Suppressor macrophage treated with lipopolysaccharide for 1 hour (primary cell): ENCODE results near the gene TMC2.
A peak's percentile ranks its signal among the peaks of the same experiment; 100 is the strongest.

ENCODE experiments used
- DNase-seq, 3 donors: peaks; one replicate each; pipeline ENCODE4 v3.0.0-alpha.2; 2020 to 2022

Gene TMC2

GRCh38 chr20:2595076-2595475 is 58.7 kb downstream of the TMC2 start:
- no peak for DNase-seq

GRCh38 chr20:2596673-2597279 is 60.4 kb downstream of the TMC2 start:
- DNase-seq = peak; percentile 8 to 20 (median 10)

GRCh38 chr20:2599288-2600006 is 63.1 kb downstream of the TMC2 start:
- no peak for DNase-seq

GRCh38 chr20:2602046-2602735 is 65.8 kb downstream of the TMC2 start:
- no peak for DNase-seq

- no peak for DNase-seq
Measured at GRCh38 chr20:2602746-2603145, 66.4 kb downstream of the TMC2 start.

- DNase-seq = no peak
Measured at GRCh38 chr20:2603816-2604505, 67.6 kb downstream of the TMC2 start.

- DNase-seq = no peak
Measured at GRCh38 chr20:2604506-2604835, 68.1 kb downstream of the TMC2 start.

GRCh38 chr20:2606507-2607006 is 70.2 kb downstream of the TMC2 start:
- no peak for DNase-seq

- DNase-seq = no peak
Measured at GRCh38 chr20:2610326-2610725, 74.0 kb downstream of the TMC2 start.

GRCh38 chr20:2610941-2611720 is 74.8 kb downstream of the TMC2 start:
- no peak for DNase-seq

- DNase-seq = no peak
Measured at GRCh38 chr20:2612073-2612472, 75.7 kb downstream of the TMC2 start.

- DNase-seq = no peak
Measured at GRCh38 chr20:2616634-2617033, 80.3 kb downstream of the TMC2 start.

- no peak for DNase-seq
Measured at GRCh38 chr20:2617099-2617714, 80.8 kb downstream of the TMC2 start.

- no peak for DNase-seq
Measured at GRCh38 chr20:2618815-2619214, 82.4 kb downstream of the TMC2 start.

- DNase-seq = no peak
Measured at GRCh38 chr20:2619337-2619736, 83.0 kb downstream of the TMC2 start.

GRCh38 chr20:2619961-2620595 is 83.7 kb downstream of the TMC2 start:
- DNase-seq = peak; percentile 13 to 61 (median 42)

- no peak for DNase-seq
Measured at GRCh38 chr20:2624190-2624589, 87.8 kb downstream of the TMC2 start.

- no peak for DNase-seq
Measured at GRCh38 chr20:2625062-2625461, 88.7 kb downstream of the TMC2 start.

GRCh38 chr20:2626853-2627541 is 90.6 kb downstream of the TMC2 start:
- DNase-seq = no peak

- DNase-seq = no peak
Measured at GRCh38 chr20:2631228-2631627, 94.9 kb downstream of the TMC2 start.

- no peak for DNase-seq
Measured at GRCh38 chr20:2633381-2633780, 97.0 kb downstream of the TMC2 start.
